ENCODE measurements around the gene AMPD2.
"Not testable (repeated sequence)": the region's sequence is repeated elsewhere in the genome, so short reads cannot be mapped to it uniquely, and the experiment has no call there.

AMPD2 gene

DNA sequence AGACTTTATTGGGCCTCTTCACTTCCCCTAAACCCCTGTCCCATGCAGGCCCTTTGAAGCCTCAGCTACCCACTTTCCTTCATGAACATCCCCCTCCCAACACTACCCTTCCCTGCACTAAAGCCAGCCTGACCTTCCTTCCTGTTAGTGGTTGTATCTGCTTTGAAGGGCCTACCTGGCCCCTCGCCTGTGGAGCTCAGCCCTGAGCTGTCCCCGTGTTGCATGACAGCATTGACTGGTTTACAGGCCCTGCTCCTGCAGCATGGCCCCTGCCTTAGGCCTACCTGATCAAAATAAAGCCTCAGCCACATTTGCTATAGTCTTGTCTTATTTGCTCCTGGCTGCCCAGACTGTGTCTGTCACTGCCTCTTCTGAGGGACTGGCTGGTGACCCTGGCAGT is 41.8 kb downstream of the AMPD2 start:
- in situ Hi-C loops (cut with HindIII; ENCODE audit: low sequenced_read_pairs), result no loop called here
- no peak for DNase-seq (ENCODE audit: low read depth)
- no peak overlapping the region for H3K4me3 ChIP-seq (ENCODE audit: low read depth, low read length)
- TF ChIP-seq, protein P1, sequence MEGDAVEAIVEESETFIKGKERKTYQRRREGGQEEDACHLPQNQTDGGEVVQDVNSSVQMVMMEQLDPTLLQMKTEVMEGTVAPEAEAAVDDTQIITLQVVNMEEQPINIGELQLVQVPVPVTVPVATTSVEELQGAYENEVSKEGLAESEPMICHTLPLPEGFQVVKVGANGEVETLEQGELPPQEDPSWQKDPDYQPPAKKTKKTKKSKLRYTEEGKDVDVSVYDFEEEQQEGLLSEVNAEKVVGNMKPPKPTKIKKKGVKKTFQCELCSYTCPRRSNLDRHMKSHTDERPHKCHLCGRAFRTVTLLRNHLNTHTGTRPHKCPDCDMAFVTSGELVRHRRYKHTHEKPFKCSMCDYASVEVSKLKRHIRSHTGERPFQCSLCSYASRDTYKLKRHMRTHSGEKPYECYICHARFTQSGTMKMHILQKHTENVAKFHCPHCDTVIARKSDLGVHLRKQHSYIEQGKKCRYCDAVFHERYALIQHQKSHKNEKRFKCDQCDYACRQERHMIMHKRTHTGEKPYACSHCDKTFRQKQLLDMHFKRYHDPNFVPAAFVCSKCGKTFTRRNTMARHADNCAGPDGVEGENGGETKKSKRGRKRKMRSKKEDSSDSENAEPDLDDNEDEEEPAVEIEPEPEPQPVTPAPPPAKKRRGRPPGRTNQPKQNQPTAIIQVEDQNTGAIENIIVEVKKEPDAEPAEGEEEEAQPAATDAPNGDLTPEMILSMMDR (IDR thresholded peaks at IDR 0.05; ENCODE audit: low read depth, low read length, missing control alignments), result no peak

DNA sequence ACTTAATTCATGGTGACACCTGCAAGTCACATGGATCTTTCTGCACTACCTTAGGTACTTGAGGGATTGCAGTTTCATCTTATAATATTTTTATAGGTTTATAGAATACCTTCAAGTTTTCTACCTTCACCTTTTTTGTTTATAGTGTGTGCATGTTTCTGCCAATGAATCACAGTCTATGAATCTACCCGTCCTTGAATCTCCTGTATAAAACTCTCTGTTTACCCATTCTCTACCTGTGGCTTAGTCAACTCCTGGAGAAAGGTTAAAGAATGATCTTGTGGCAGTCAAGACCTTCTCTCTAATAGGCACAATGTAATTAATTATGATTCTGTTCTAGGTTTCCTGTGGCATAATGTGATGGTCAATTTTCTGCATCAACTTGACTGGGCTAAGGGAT is 45.0 kb downstream of the AMPD2 start:
- DNase-seq (ENCODE audit: low read depth), result no peak
- in situ Hi-C loops (cut with HindIII; ENCODE audit: low sequenced_read_pairs), result no loop called here
- TF ChIP-seq, protein P1 (IDR thresholded peaks at IDR 0.05; ENCODE audit: low read depth, low read length, missing control alignments), result no peak
- H3K4me3 ChIP-seq (ENCODE audit: low read depth, low read length), result no peak overlapping the region

DNA sequence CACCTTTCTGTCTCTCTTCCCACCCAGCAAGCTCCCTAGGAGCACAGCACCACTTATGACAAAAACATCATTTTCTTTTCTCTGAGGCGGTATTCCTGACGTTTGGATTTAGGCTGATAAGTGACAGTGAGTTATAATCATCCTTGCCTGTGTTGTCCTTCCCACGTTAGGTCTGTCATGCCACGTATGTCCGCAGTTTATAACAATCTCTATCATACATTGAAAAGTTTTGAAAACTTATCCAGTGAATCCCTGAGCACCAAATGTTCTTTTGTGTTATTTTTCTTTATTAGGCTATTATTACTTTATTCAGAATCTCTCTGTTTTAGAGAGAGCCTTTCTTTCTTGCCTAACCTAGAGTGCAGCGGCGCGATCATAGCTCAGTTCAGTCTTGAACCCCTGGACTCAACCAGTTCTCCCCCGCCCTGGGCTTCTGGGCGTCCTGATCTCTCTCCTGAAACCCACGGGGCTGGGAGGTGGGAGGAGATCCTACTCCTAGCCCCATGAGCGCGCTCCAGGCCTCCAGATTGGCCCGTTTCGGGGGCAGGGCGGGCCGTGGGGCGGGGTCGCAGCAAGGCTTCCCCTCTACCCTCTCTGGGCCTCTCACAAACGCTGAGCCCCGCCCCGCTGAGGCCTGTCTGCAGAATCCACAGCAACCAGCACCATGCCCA is 48.0 kb downstream of the AMPD2 start, which contains the start of gene GSTM2:
Gene GSTM2 (plus strand): TSS at position 606 of the 671 bp plus-strand sequence. CDS start 59 bp downstream, at position 665.
- in situ Hi-C loops (cut with HindIII; ENCODE audit: low sequenced_read_pairs), result no loop called here
- peak within 1 kb of the TSS; percentile 47 for H3K4me3 ChIP-seq (ENCODE audit: low read depth, low read length)
- TF ChIP-seq, protein P1 (IDR thresholded peaks at IDR 0.05; ENCODE audit: low read depth, low read length, missing control alignments), result no peak
- peak; percentile 53 for DNase-seq (ENCODE audit: low read depth)

DNA sequence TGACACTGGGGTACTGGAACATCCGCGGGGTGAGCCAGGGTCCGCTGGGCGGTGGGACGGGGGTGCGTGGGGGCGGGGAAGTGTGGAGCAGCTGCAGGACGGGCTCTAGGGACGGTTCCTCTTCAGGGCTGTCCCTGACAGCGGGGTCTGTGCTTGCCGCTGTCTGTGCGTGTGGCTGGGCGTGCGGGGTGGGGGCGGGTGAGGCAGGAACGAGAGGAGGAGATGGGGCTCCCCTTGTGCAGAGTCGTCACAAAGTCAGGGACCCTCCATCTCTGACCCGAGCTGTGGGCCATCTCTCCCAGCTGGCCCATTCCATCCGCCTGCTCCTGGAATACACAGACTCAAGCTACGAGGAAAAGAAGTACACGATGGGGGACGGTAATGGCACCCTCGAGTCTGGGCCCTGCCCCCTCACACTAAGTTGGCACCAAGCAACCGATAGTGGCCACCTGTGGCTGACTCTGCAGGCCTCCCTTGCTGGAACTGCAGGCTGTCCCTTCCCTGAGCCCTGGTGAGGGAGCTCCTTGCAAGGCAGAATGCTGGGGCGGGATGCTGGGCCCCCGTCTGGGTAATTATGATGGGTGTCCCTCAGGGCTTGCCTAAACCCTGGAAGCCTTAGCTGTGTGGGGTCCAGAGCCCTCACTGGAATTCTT is 48.6 kb downstream of the AMPD2 start:
- DNase-seq (ENCODE audit: low read depth), result no peak
- in situ Hi-C loops (cut with HindIII; ENCODE audit: low sequenced_read_pairs), result no loop called here
- TF ChIP-seq, protein P1 (IDR thresholded peaks at IDR 0.05; ENCODE audit: low read depth, low read length, missing control alignments), result no peak
- peak overlapping the region; percentile 47 for H3K4me3 ChIP-seq (ENCODE audit: low read depth, low read length)

DNA sequence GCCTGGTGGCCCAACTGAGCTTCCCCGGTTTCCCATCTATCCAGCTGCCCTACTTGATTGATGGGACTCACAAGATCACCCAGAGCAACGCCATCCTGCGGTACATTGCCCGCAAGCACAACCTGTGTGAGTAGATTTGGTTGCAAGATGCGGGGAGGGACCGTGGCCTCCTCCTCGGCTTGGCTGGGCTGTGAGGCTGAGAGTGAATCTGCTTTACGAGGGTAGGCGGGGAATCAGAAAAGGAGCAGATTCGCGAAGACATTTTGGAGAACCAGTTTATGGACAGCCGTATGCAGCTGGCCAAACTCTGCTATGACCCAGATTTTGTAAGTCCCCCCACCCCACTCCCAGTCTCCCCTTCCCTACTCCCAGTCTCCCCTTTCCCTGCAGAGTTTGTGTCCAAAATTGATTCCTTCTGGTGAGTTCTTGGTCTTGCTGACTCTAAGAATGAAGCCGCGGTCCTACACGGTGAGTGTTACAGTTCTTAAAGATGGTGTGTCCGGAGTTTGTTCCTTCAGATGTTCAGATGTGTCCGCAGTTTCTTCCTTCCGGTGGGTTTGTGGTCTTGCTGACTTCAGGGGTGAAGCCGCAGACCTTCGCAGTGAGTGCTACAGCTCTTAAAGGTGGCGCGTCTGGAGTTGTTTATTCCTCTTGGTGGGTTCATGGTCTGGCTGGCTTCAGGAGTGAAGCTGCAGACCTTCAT is 49.8 kb downstream of the AMPD2 start:
- H3K4me3 ChIP-seq (ENCODE audit: low read depth, low read length), result no peak overlapping the region
- DNase-seq (ENCODE audit: low read depth), result no peak
- in situ Hi-C loops (cut with HindIII; ENCODE audit: low sequenced_read_pairs), result no loop called here

DNA sequence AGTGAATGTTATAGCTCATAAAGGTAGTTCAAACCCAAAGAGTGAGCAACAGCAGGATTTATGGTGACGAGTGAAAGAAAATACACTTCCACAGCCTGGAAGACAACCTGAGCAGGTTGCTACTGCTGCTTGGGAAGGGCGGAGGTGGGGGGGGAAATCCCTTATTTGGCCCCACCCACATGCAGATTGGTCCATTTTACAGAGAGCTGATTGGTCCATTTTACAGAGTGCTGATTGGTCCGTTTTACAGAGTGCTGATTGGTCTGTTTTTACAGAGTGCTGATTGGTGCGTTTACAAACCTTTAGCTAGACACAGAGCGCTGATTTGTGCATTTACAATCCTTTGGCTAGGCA is 50.3 kb downstream of the AMPD2 start:
- DNase-seq (ENCODE audit: low read depth); in situ Hi-C loops (cut with HindIII; ENCODE audit: low sequenced_read_pairs); H3K4me3 ChIP-seq (ENCODE audit: low read depth, low read length): not testable (repeated sequence)

More for the DNA sequence above, 49.8 kb downstream of the AMPD2 start:
- TF ChIP-seq, protein P1 (IDR thresholded peaks at IDR 0.05; ENCODE audit: low read depth, low read length, missing control alignments), result no peak

DNA sequence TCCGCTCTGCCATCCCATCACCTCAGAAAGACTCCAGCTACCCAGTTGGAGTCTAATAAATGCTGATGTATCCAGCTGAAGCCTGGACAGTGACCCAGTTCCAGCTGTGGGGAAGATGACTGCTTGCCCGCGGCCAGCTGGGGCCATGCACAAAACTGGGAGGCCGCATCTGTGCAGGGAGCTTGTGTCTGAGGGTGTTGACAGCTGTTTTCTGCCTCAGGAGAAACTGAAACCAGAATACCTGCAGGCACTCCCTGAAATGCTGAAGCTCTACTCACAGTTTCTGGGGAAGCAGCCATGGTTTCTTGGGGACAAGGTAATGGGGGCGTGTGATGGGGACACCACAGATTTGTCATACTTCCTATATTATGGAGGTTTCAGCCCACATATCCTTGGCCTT is 51.4 kb downstream of the AMPD2 start:
- in situ Hi-C loops (cut with HindIII; ENCODE audit: low sequenced_read_pairs), result no loop called here
- no peak for DNase-seq (ENCODE audit: low read depth)
- H3K4me3 ChIP-seq (ENCODE audit: low read depth, low read length), result no peak overlapping the region
- TF ChIP-seq, protein P1 (IDR thresholded peaks at IDR 0.05; ENCODE audit: low read depth, low read length, missing control alignments), result no peak

DNA sequence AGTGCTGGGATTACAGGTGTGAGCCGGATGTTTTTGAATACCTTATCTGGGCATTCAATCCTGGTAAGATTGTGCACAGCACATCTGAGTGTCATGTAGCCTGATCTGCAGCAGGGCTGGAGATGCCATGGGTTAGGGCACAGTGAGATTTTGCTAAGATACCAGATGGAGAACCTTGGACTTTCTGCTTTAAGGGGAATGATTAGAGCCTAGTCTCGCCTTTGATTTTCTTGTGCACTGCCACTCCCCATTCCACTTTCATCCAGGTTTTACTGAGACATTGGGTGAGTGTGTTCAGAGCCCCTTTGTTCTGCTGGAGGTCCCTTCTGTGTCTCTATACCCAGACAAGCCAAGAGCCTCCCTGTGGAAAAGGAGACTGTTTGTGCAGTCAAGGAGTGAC is 54.2 kb downstream of the AMPD2 start:
- DNase-seq (ENCODE audit: low read depth); H3K4me3 ChIP-seq (ENCODE audit: low read depth, low read length); in situ Hi-C loops (cut with HindIII; ENCODE audit: low sequenced_read_pairs): not testable (repeated sequence)

DNA sequence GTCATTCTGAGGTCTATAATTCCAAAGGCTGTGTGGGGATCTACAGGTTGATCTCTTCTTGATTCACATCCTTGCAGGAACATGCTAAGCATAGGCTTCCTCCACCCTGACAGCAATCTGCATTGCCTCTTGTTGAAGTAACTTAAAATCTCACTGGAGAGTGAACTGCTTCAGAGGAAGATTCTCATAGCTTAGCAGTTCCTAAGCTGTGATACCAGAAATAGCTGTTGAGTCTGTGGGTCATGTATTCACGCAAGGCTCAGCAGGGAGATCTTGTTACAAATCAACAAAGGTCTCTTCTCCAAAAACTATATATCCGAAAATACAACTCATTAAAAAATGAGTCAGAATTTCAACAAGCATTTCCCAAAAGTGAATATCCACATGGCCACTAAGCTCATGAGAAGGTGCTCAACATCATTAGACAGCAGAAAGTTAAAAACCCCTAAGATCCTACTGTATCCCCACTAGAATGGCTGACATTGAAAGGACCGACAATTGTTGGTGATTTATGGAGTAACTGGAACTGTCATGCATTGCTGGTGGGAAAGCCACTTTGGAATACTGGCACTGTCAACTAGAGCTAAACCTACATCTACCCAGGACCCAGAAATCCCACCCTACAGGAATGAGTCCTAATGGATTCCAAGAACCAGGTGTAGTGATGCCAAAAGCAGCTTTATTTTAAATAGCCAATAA is 57.2 kb downstream of the AMPD2 start:
- H3K4me3 ChIP-seq (ENCODE audit: low read depth, low read length); DNase-seq (ENCODE audit: low read depth); in situ Hi-C loops (cut with HindIII; ENCODE audit: low sequenced_read_pairs): not testable (repeated sequence)
